CD4-positive, alpha-beta T cell treated with Interleukin-2 at 100 ng/mL for 4 hours (primary cell): ENCODE measurements around the gene IGDCC3.
"Not testable (repeated sequence)": the region's sequence is repeated elsewhere in the genome, so short reads cannot be mapped to it uniquely, and the experiment has no call there.

Experiments used
- DNase-seq: peaks from one replicate; pipeline ENCODE4 v3.0.0-alpha.2; 2020; ENCODE audit warnings: low spot score

IGDCC3 gene

GRCh38 chr15:65406424-65407000 is 28.7 kb upstream of the IGDCC3 start:
- no peak for DNase-seq

- DNase-seq: no peak
Observed at GRCh38 chr15:65405791-65406423, 28.1 kb upstream of the IGDCC3 start.

- DNase-seq: no peak
Observed at GRCh38 chr15:65404186-65404872, 26.5 kb upstream of the IGDCC3 start.

GRCh38 chr15:65402961-65403360 is 25.2 kb upstream of the IGDCC3 start:
- no peak for DNase-seq

GRCh38 chr15:65401611-65402240 is 23.9 kb upstream of the IGDCC3 start:
- no peak for DNase-seq

- peak; percentile 38 for DNase-seq
Observed at GRCh38 chr15:65400760-65401610, 23.2 kb upstream of the IGDCC3 start.

- no peak for DNase-seq
Observed at GRCh38 chr15:65399997-65400396, 22.2 kb upstream of the IGDCC3 start.

GRCh38 chr15:65399001-65399706 is 21.4 kb upstream of the IGDCC3 start:
- no peak for DNase-seq

- not testable (repeated sequence) for DNase-seq
Observed at GRCh38 chr15:65398486-65398885, 20.7 kb upstream of the IGDCC3 start.

- no peak for DNase-seq
Observed at GRCh38 chr15:65396965-65397317, 19.1 kb upstream of the IGDCC3 start.

GRCh38 chr15:65396283-65396964 is 18.6 kb upstream of the IGDCC3 start:
- DNase-seq: no peak

- no peak for DNase-seq
Observed at GRCh38 chr15:65395567-65396202, 17.9 kb upstream of the IGDCC3 start.

GRCh38 chr15:65394936-65395335 is 17.1 kb upstream of the IGDCC3 start:
- no peak for DNase-seq

- DNase-seq: no peak
Observed at GRCh38 chr15:65394280-65394789, 16.5 kb upstream of the IGDCC3 start.

GRCh38 chr15:65393557-65393956 is 15.8 kb upstream of the IGDCC3 start:
- DNase-seq: no peak

GRCh38 chr15:65393091-65393490 is 15.3 kb upstream of the IGDCC3 start:
- DNase-seq: no peak

- DNase-seq: no peak
Observed at GRCh38 chr15:65392368-65392767, 14.6 kb upstream of the IGDCC3 start.

GRCh38 chr15:65391732-65392131 is 13.9 kb upstream of the IGDCC3 start:
- DNase-seq: no peak

- DNase-seq: no peak
Observed at GRCh38 chr15:65390447-65390846, 12.6 kb upstream of the IGDCC3 start.

- DNase-seq: no peak
Observed at GRCh38 chr15:65389226-65389625, 11.4 kb upstream of the IGDCC3 start.
